HepG2 (cell line): ENCODE measurements around the gene BAZ1A. TPM values are rescaled to one million over a fixed set of nuclear protein-coding genes. Genes with fewer than 3 reads are reported as not detected.

ENCODE experiments used
- ATF7-NPFF ChIP-seq: sonication (generic); formaldehyde crosslinking; IDR thresholded peaks from 2 replicates; pipeline ENCODE4 v1.8.1; 2023; ENCODE audit warnings: mild to moderate bottlenecking, low read depth, missing genetic modification reagents, moderate library complexity
- CREM ChIP-seq, 2 experiments: sonication (generic) in 1 of 2; formaldehyde crosslinking in 1 of 2; IDR thresholded peaks; 2 replicates each; pipeline versions ENCODE4 v1.4.0 to v1.6.1; 2016 to 2020; ENCODE audit warnings: antibody characterized with exemption in 1 of 2, mild to moderate bottlenecking in 1 of 2, missing genetic modification reagents in 1 of 2
- ELF3 ChIP-seq: IDR thresholded peaks from 2 replicates; pipeline ENCODE4 v1.6.1; 2016; ENCODE audit warnings: missing genetic modification reagents, missing compliant biosample characterization
- HMG20A ChIP-seq: IDR thresholded peaks from 2 replicates; pipeline ENCODE4 v1.6.1; 2016; ENCODE audit warnings: borderline replicate concordance
- KLF13 ChIP-seq: sonication (generic); formaldehyde crosslinking; IDR thresholded peaks from 2 replicates; pipeline ENCODE4 v1.4.0; 2020; ENCODE audit warnings: mild to moderate bottlenecking, missing genetic modification reagents
- KLF16 ChIP-seq, 2 experiments: sonication (generic) in 1 of 2; formaldehyde crosslinking in 1 of 2; IDR thresholded peaks; 2 replicates each; pipeline versions ENCODE4 v1.6.1 to v1.8.0; 2016 to 2023; ENCODE audit warnings: missing genetic modification reagents in 2 of 2, missing compliant biosample characterization in 1 of 2
- PHB2 ChIP-seq: fragments of 450-650 bp; IDR thresholded peaks from 2 replicates; pipeline ENCODE4 v1.6.1; 2018; ENCODE audit not compliant: partially characterized antibody
- RORA ChIP-seq: sonication (generic); formaldehyde crosslinking; IDR thresholded peaks from 2 replicates; pipeline ENCODE4 v1.5.0; 2020; ENCODE audit warnings: mild to moderate bottlenecking, missing genetic modification reagents, moderate library complexity
- SP140L ChIP-seq: sonication (generic); formaldehyde crosslinking; IDR thresholded peaks from 2 replicates; pipeline ENCODE4 v1.4.0; 2020; ENCODE audit warnings: missing genetic modification reagents, borderline replicate concordance
- ZBED4 ChIP-seq: sonication (generic); formaldehyde crosslinking; IDR thresholded peaks from 2 replicates; pipeline ENCODE4 v1.4.0; 2020; ENCODE audit warnings: missing genetic modification reagents, borderline replicate concordance
- ZMYM3 ChIP-seq: sonication (generic); formaldehyde crosslinking; IDR thresholded peaks from 2 replicates; pipeline ENCODE4 v1.5.1; 2020; ENCODE audit warnings: mild to moderate bottlenecking, missing genetic modification reagents
- ZNF660 ChIP-seq: sonication (generic); formaldehyde crosslinking; IDR thresholded peaks from 2 replicates; pipeline ENCODE4 v1.5.1; 2020; ENCODE audit warnings: mild to moderate bottlenecking, low read depth, missing genetic modification reagents, borderline replicate concordance
- ZNF792 ChIP-seq: IDR thresholded peaks from 2 replicates; pipeline ENCODE4 v1.6.1; 2016
- polyA plus RNA-seq, 8 experiments: library from polyadenylated mRNA; depleted of rRNA in 3 of 8; stranded (reverse) in 7 of 8; unstranded in 1 of 8; fragments of >200 nt; fragmentation: Illumina TruSeq in 4 of 8; extraction: Trizol in 4 of 8; gene quantifications; 2 replicates each; pipeline versions ENCODE4 v1.2.1 to v1.2.3, GENCODE V29; 2011 to 2016; ENCODE audit warnings: low read depth in 4 of 8, missing spikeins in 1 of 8, mixed read lengths in 1 of 8; ENCODE audit not compliant: insufficient read depth in 1 of 8
- total RNA-seq, 5 experiments: library from RNA; depleted of rRNA; stranded (reverse); fragments of >200 nt; fragmentation: Illumina TruSeq; extraction: Trizol; gene quantifications; 2 replicates each; pipeline ENCODE4 v1.2.3, GENCODE V29; 2016; ENCODE audit warnings: low read depth in 1 of 5
- TF ChIP-seq, protein P1 (sequence below): IDR thresholded peaks from 2 replicates; pipeline ENCODE4 v1.6.1; 2016; ENCODE audit warnings: low read depth, missing genetic modification reagents, missing compliant biosample characterization
- TF ChIP-seq, protein P2 (sequence below): sonication (generic); formaldehyde crosslinking; IDR thresholded peaks from 2 replicates; pipeline ENCODE4 v1.4.0; 2020; ENCODE audit warnings: missing genetic modification reagents

Gene BAZ1A
- total and polyA plus RNA-seq, 2 of the 13 experiments (the other 11 are each of a cell fraction or from before 2014, with no cell fraction given) = 20.9 to 56.8 TPM

DNA sequence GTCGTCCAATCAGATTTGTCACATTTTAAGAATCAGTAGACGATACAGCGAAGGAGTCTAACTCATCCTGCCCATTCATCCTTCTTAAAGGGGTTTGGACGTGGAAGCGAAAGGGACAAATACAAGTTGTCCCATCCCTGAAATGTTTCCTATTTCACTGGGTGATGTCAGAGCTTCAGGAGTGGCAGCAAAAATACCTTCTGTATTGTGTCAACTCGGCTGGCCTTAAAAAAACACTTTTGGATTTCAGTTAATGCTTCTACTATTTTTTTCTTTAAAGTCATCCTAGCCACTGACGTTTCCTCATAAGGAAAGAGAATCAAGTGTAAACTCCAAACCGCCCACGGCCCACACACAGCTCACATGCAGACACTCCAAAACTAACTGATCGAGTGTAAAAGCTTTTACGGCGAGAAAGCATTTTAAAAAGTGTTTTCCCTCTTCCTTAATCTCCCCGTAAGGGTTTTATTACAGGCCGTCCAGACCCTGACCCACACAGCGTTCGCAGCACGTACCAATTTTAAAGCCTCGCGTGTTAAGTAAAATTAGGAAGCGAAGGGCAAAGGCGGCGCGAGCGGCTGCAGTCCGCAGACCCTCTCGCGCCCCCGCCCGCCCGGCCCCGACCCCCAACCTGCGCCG lies 161.4 kb downstream of the BAZ1A start (continued):
- TF ChIP-seq ZBED4 (CRISPR knock-in tag) = no peak
- TF ChIP-seq PHB2 = no peak
- no peak for TF ChIP-seq CREM (IDR thresholded peaks at IDR 0.05)
- TF ChIP-seq CREM (CRISPR knock-in tag; IDR thresholded peaks at IDR 0.05) = no peak
- TF ChIP-seq KLF13 (CRISPR knock-in tag) = no peak
- no peak for TF ChIP-seq HMG20A (CRISPR knock-in tag)
- no peak for TF ChIP-seq ZNF660
- TF ChIP-seq ZMYM3 = no peak
- TF ChIP-seq SP140L = no peak
- no peak for TF ChIP-seq KLF16 (CRISPR knock-in tag; IDR thresholded peaks at IDR 0.05)
- TF ChIP-seq, protein P1, sequence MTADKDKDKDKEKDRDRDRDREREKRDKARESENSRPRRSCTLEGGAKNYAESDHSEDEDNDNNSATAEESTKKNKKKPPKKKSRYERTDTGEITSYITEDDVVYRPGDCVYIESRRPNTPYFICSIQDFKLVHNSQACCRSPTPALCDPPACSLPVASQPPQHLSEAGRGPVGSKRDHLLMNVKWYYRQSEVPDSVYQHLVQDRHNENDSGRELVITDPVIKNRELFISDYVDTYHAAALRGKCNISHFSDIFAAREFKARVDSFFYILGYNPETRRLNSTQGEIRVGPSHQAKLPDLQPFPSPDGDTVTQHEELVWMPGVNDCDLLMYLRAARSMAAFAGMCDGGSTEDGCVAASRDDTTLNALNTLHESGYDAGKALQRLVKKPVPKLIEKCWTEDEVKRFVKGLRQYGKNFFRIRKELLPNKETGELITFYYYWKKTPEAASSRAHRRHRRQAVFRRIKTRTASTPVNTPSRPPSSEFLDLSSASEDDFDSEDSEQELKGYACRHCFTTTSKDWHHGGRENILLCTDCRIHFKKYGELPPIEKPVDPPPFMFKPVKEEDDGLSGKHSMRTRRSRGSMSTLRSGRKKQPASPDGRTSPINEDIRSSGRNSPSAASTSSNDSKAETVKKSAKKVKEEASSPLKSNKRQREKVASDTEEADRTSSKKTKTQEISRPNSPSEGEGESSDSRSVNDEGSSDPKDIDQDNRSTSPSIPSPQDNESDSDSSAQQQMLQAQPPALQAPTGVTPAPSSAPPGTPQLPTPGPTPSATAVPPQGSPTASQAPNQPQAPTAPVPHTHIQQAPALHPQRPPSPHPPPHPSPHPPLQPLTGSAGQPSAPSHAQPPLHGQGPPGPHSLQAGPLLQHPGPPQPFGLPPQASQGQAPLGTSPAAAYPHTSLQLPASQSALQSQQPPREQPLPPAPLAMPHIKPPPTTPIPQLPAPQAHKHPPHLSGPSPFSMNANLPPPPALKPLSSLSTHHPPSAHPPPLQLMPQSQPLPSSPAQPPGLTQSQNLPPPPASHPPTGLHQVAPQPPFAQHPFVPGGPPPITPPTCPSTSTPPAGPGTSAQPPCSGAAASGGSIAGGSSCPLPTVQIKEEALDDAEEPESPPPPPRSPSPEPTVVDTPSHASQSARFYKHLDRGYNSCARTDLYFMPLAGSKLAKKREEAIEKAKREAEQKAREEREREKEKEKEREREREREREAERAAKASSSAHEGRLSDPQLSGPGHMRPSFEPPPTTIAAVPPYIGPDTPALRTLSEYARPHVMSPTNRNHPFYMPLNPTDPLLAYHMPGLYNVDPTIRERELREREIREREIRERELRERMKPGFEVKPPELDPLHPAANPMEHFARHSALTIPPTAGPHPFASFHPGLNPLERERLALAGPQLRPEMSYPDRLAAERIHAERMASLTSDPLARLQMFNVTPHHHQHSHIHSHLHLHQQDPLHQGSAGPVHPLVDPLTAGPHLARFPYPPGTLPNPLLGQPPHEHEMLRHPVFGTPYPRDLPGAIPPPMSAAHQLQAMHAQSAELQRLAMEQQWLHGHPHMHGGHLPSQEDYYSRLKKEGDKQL (CRISPR knock-in tag) = no peak
- TF ChIP-seq ZNF792 = peak; percentile 16; the same call in 1 of the 2 replicates
- TF ChIP-seq, protein P2, sequence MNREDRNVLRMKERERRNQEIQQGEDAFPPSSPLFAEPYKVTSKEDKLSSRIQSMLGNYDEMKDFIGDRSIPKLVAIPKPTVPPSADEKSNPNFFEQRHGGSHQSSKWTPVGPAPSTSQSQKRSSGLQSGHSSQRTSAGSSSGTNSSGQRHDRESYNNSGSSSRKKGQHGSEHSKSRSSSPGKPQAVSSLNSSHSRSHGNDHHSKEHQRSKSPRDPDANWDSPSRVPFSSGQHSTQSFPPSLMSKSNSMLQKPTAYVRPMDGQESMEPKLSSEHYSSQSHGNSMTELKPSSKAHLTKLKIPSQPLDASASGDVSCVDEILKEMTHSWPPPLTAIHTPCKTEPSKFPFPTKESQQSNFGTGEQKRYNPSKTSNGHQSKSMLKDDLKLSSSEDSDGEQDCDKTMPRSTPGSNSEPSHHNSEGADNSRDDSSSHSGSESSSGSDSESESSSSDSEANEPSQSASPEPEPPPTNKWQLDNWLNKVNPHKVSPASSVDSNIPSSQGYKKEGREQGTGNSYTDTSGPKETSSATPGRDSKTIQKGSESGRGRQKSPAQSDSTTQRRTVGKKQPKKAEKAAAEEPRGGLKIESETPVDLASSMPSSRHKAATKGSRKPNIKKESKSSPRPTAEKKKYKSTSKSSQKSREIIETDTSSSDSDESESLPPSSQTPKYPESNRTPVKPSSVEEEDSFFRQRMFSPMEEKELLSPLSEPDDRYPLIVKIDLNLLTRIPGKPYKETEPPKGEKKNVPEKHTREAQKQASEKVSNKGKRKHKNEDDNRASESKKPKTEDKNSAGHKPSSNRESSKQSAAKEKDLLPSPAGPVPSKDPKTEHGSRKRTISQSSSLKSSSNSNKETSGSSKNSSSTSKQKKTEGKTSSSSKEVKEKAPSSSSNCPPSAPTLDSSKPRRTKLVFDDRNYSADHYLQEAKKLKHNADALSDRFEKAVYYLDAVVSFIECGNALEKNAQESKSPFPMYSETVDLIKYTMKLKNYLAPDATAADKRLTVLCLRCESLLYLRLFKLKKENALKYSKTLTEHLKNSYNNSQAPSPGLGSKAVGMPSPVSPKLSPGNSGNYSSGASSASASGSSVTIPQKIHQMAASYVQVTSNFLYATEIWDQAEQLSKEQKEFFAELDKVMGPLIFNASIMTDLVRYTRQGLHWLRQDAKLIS = no peak
- TF ChIP-seq ATF7-NPFF (CRISPR knock-in tag) = 0 out of 2 replicates have a peak, but pooled peaks have one; percentile 3
- 0 out of 2 replicates have a peak, but pooled peaks have one; percentile 46 for TF ChIP-seq ELF3 (CRISPR knock-in tag)
- 0 out of 2 replicates have a peak, but pooled peaks have one; percentile 80 for TF ChIP-seq RORA (CRISPR knock-in tag)
